ENCODE results near the gene STIMATE.

Gene STIMATE

GRCh38 chr3:52843108-52843865 is 54.1 kb downstream of the STIMATE start:
- no peak for DNase-seq (ENCODE audit: low read depth in 2 of 2, low spot score in 1 of 2)

GRCh38 chr3:52842424-52842823 is 54.9 kb downstream of the STIMATE start:
- DNase-seq (ENCODE audit: low read depth in 2 of 2, low spot score in 1 of 2): no peak

GRCh38 chr3:52841981-52842340 is 55.4 kb downstream of the STIMATE start:
- no peak for DNase-seq (ENCODE audit: low read depth in 2 of 2, low spot score in 1 of 2)

- DNase-seq (ENCODE audit: low read depth in 2 of 2, low spot score in 1 of 2): no peak
Observed at GRCh38 chr3:52841211-52841980, 56.0 kb downstream of the STIMATE start.

- no peak for DNase-seq (ENCODE audit: low read depth in 2 of 2, low spot score in 1 of 2)
Observed at GRCh38 chr3:52839892-52840545, 57.3 kb downstream of the STIMATE start.

- DNase-seq (ENCODE audit: low read depth in 2 of 2, low spot score in 1 of 2): no peak
Observed at GRCh38 chr3:52839268-52839575, 58.1 kb downstream of the STIMATE start.

GRCh38 chr3:52838561-52839267 is 58.6 kb downstream of the STIMATE start:
- no peak for DNase-seq (ENCODE audit: low read depth in 2 of 2, low spot score in 1 of 2)

- no peak for DNase-seq (ENCODE audit: low read depth in 2 of 2, low spot score in 1 of 2)
Observed at GRCh38 chr3:52836986-52837385, 60.4 kb downstream of the STIMATE start.

GRCh38 chr3:52836471-52836845 is 60.9 kb downstream of the STIMATE start:
- no peak for DNase-seq (ENCODE audit: low read depth in 2 of 2, low spot score in 1 of 2)

- no peak for DNase-seq (ENCODE audit: low read depth in 2 of 2, low spot score in 1 of 2)
Observed at GRCh38 chr3:52835766-52836470, 61.4 kb downstream of the STIMATE start.

- no peak for DNase-seq (ENCODE audit: low read depth in 2 of 2, low spot score in 1 of 2)
Observed at GRCh38 chr3:52834871-52835501, 62.4 kb downstream of the STIMATE start, which contains the start of gene MUSTN1. Gene MUSTN1 (minus strand): TSS chr3:52835019. CDS start chr3:52834948, 71 bp downstream.

GRCh38 chr3:52833202-52833601 is 64.1 kb downstream of the STIMATE start:
- no peak for DNase-seq (ENCODE audit: low read depth in 2 of 2, low spot score in 1 of 2)

GRCh38 chr3:52831500-52832301 is 65.6 kb downstream of the STIMATE start:
- DNase-seq (ENCODE audit: low read depth in 2 of 2, low spot score in 1 of 2): no peak

- no peak for DNase-seq (ENCODE audit: low read depth in 2 of 2, low spot score in 1 of 2)
Observed at GRCh38 chr3:52830535-52831258, 66.7 kb downstream of the STIMATE start, which contains the start of gene ITIH4. Gene ITIH4 (minus strand): TSS chr3:52830672. CDS start chr3:52830642, 30 bp downstream.

GRCh38 chr3:52829906-52830463 is 67.4 kb downstream of the STIMATE start:
- no peak for DNase-seq (ENCODE audit: low read depth in 2 of 2, low spot score in 1 of 2)

GRCh38 chr3:52829482-52829881 is 67.9 kb downstream of the STIMATE start:
- no peak for DNase-seq (ENCODE audit: low read depth in 2 of 2, low spot score in 1 of 2)

GRCh38 chr3:52827866-52828376 is 69.4 kb downstream of the STIMATE start:
- DNase-seq (ENCODE audit: low read depth in 2 of 2, low spot score in 1 of 2): no peak

GRCh38 chr3:52827441-52827840 is 69.9 kb downstream of the STIMATE start:
- no peak for DNase-seq (ENCODE audit: low read depth in 2 of 2, low spot score in 1 of 2)

Measured in stimulated activated CD8-positive, alpha-beta memory T cell treated with anti-CD3 and anti-CD28 coated beads, Interleukin-4, amount 100 ng/mL, for 4 hours (primary cell).